ENCODE measurements around the gene CPA4.

DNA sequence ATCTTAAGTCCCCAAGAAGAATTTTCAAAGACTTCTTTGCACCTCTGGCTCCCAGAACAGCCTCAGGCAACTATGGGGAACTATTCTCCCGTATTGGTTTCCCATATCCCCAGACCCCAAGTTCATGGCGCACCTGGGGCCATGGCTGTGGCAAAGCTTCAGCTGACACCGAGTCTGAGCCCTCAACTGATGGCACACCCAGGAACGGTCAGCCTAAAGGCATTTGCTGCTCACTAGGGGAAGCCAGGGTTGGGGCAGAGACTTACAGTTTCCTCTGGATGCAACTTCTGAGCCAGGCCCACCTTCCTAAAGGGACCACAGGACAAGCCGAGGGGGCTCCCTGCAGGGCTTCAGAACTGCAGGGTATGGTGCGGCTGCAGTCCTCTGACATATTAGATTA, 73.6 kb downstream of the CPA4 start:
- TF ChIP-seq CTCF (conservative IDR thresholded peaks at IDR 0.05) (no peak), ZFX (IDR thresholded peaks at IDR 0.05) (no peak)

Measured in C4-2B (cell line).